ENCODE data around the gene ST6GALNAC3.

The ST6GALNAC3 gene

DNA sequence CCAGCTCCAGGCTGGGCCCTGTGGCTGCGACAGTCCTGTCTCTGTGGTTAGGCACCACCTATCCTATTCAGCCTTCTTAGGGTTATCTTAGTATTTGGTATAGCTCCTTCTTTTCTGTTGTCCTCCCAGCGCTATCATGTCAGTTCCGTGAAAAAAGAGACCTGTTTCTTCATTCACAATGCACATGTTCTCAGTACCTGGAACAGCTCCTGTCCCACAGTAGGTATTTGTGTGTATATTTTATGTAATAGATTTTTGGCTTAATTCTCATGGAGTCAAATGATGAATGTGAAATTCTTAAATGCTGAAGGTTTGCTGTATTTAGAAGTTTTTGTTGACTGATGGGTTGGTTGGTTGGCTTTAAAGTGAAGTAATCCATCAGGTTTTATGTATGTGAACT, 279.7 kb downstream of the ST6GALNAC3 start:
- in situ Hi-C loops (cut with MboI; ENCODE audit: low pct_unique_long_range_greater_than_20kb, low sequenced_read_pairs) = no loop called here

DNA sequence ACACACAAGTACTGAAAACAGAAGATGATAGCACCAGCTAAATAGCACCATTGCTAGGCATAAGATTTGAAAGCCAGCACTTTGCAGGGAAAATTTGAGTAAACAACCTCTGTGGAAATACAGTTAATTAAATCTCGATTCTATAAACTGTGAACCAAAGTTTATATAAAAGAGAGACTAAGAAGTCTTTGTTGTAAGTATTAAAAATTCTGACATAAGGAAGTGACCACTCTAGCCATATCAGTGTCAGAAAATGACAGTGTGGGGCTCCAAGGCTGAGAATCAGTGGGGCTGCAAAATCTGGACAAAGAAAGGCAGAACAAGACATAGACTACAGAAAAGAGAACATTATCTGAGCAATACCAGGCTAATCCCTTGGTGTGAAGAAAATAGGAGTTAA, 292.2 kb downstream of the ST6GALNAC3 start:
- in situ Hi-C loops (cut with MboI; ENCODE audit: low pct_unique_long_range_greater_than_20kb, low sequenced_read_pairs) = no loop called here
- DNase-seq = no peak

More for the DNA sequence above, 279.7 kb downstream of the ST6GALNAC3 start:
- DNase-seq = no peak

DNA sequence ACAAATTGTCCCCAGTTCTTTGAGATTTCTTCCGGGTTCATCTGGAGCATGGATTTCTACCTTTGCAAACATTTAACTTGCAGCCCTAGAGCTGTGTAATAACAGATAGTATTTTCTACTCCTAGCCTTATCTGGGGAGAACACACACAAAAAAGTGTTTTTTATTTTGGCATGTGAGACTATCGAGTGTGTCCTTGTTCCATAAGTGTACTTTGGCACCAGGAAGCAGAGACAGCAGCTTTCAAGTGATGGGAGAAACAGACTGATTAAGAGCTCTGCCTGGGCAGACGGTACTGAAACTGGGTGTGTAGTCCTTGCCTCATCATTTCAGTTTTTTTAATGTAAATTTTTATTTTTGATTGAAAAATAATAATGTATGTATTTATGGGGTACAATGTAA, 297.4 kb downstream of the ST6GALNAC3 start:
- DNase-seq = no peak
- in situ Hi-C loops (cut with MboI; ENCODE audit: low pct_unique_long_range_greater_than_20kb, low sequenced_read_pairs) = no loop called here

DNA sequence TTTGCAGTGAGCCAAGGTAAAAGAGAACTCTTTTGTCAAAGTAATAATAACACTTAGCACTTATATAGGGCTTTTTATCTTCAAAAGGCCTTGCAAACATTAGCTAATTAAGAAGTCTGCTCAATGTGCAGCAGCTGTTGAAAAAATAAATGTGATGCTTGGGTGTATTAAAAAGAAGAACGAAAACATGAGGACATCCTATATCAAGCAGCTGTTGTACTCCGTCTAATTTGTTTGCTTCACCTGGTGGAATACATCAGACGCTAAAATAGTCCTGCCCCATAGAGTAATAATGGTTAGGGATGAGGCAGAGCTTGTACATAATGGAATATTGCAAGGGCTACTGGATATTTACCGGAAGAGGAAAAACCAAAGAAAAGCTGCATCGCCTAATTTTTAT, 299.5 kb downstream of the ST6GALNAC3 start:
- in situ Hi-C loops (cut with MboI; ENCODE audit: low pct_unique_long_range_greater_than_20kb, low sequenced_read_pairs) = no loop called here
- no peak for DNase-seq

DNA sequence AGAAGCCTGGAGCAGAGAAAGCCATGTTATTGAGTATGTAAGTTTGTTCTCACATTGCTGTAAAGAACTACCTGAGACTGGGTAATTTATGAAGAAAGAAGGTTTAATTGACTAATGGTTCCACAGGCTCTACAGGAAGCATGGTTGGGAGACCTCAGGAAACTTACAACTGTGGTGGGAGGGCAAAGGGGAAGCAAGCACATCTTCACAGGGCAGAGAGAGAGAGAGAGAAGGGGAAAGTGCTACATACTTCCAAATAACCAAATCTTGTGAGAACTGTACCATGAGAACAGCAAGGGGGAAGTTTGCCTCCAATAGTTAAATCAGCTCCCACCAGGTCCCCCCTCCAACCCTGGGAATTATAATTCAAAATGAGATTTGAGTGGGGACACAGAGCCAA, 302.7 kb downstream of the ST6GALNAC3 start:
- no peak for DNase-seq
- in situ Hi-C loops (cut with MboI; ENCODE audit: low pct_unique_long_range_greater_than_20kb, low sequenced_read_pairs) = no loop called here

DNA sequence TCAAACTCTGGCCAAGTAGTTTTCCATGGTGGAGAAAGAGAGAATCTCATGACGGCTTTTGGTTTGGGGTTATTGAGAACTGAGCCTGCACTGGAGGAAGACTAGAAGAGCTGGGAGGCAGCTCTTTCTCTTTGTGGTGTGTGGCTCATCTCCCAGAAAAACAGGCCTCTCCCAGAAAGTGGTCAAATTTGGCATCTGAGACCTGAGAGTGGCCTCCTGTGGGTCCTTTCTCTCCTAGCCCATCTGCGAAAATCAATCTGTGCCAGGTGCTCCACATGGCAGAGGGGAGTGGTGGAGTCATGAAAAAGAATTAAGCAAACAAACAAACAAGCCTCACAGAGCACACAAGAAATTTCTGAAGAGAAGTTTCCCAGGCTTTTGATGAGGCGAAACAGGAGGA, 305.0 kb downstream of the ST6GALNAC3 start:
- no peak for DNase-seq
- in situ Hi-C loops (cut with MboI; ENCODE audit: low pct_unique_long_range_greater_than_20kb, low sequenced_read_pairs) = no loop called here

DNA sequence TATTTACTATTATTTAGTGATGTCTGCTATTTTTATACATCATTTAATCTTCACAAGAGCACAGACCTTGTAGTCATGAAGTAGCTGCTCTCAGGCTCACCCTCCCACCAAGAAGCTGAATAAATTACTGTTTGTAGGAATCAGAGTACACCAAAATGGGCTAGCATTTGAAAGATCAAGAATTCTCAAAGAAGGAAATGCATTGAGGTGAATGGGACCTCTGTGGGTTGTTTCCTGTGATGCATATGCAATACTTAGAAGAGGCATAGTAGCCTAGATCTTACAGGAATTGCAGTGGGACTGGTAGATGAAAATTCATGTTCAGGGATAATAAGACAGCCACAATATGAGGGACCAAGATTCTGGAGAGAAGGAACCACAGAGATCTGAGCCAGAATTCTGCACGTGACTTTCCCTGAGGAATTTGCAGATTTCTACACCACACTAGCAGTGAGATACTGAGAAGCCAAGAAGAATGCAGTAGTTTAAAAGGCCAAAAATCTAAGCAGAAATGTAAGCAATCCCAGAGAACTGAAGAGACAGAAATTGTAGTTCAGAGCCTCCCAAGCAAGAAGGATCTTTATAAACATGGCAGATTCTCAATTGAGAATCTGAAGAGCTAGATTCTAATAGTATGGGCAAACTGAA, 307.0 kb downstream of the ST6GALNAC3 start:
- in situ Hi-C loops (cut with MboI; ENCODE audit: low pct_unique_long_range_greater_than_20kb, low sequenced_read_pairs) = no loop called here
- DNase-seq = no peak

DNA sequence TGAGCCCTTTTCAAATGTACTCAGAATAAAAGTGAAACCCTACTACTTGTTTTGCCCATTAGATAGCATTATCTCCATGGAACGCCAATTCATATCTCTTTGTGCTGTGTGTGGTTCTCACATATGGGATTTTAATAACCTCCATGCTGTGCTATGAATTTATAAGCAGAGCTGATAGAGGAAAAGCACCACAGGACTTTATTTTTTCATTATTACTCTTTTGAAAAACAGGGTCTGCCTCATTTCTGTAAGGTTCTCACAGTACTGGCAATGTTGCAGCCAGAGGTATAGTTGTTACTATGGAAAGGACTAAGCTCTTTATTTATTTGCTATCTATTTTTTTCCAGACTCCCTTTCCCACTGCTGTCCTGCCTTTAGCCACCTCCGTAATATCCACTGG, 313.7 kb downstream of the ST6GALNAC3 start:
- in situ Hi-C loops (cut with MboI; ENCODE audit: low pct_unique_long_range_greater_than_20kb, low sequenced_read_pairs) = no loop called here
- no peak for DNase-seq

DNA sequence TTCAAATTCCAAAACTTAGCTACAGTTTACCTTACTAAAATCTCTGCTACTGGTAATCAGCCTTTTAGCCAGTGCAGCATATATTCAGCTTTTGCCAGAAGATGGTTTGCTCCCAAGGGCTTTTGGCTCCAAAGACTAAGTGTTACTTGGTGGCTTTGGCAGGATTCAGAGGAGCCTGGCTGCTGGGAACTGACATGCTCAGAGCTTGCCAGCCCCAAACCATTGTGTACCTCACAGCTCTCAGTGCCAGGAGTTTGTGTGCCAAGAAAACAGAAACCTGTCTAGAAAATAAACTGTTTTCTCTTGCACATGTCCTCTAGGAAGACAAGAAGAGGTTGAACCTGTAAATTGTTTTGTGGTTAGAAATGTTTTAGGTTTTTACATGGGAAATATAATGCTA, 315.9 kb downstream of the ST6GALNAC3 start:
- DNase-seq = no peak
- in situ Hi-C loops (cut with MboI; ENCODE audit: low pct_unique_long_range_greater_than_20kb, low sequenced_read_pairs) = no loop called here

DNA sequence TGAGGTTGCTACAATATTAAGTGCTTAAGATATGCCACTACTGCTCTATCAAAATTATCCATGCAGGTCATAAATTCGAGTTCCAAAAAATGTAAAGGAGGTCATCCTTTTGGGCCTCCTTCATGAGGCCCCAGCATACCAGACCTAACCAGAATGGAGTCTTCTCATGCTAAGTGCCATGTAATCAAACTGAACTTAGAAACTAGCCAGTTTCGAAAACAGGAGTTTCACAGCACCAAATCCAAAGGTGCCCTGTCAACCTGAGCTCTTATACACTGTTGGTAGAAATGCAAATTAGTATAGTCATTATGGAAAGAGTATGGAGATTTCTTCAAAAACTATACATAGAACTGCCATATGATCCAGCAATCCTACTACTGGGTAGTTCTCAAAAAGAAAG, 320.5 kb downstream of the ST6GALNAC3 start:
- in situ Hi-C loops (cut with MboI; ENCODE audit: low pct_unique_long_range_greater_than_20kb, low sequenced_read_pairs) = no loop called here
- no peak for DNase-seq

DNA sequence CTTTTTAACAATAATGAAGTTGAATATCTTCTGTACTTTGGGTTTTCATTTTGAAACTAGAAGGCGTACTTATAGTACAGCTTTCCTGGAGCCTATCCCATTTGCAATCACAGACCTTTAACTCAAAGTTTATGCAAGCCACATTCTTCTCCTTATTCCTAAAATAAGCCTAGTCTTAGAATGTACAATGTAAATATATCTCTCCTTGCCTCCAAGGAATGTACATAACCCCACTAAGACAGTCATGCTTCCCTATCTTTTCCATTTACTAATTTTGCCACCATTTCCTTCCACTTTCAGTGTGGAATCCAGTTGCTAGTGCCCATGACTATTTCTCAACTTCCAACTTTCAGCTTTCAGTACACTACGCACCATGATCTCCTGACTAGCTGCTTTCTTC, 327.6 kb downstream of the ST6GALNAC3 start:
- in situ Hi-C loops (cut with MboI; ENCODE audit: low pct_unique_long_range_greater_than_20kb, low sequenced_read_pairs) = no loop called here
- DNase-seq = no peak

DNA sequence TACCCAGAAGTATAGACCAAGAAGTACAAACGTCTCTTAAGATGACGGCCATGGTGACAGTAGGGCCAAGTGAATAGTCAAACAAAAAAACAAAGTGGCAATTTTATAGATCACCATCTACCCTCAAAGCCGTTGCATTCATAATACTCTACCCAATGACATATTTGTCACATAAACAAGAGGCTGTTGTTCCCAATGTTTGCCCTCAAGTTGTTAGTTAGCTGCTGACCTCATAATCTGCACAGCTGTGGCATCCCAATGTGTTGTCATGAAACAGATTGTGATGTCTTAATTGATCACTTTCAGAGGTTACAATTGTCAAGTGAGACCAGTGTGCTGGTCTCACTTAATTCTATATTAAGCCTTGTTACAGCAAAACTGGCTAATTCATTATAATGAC, 333.8 kb downstream of the ST6GALNAC3 start:
- in situ Hi-C loops (cut with MboI; ENCODE audit: low pct_unique_long_range_greater_than_20kb, low sequenced_read_pairs) = no loop called here
- no peak for DNase-seq

DNA sequence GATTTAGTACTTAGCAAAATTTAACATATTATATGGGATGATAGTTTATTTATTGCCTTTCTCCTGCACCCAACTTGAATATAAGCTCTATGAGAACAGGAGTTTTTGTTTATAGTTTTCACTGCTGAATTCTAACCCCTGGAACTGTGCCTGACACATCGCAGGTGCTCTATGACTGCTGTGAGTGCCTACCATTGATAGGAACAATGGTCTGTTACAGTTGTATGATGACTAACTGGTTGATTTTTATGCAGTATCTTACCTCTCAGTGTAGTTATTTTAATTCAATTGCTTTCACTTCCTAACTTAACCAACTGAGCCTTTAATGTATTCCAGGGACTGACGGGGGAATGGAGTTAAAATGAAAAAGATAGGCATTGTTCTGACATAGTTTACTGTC, 336.0 kb downstream of the ST6GALNAC3 start:
- no peak for DNase-seq
- in situ Hi-C loops (cut with MboI; ENCODE audit: low pct_unique_long_range_greater_than_20kb, low sequenced_read_pairs) = no loop called here

DNA sequence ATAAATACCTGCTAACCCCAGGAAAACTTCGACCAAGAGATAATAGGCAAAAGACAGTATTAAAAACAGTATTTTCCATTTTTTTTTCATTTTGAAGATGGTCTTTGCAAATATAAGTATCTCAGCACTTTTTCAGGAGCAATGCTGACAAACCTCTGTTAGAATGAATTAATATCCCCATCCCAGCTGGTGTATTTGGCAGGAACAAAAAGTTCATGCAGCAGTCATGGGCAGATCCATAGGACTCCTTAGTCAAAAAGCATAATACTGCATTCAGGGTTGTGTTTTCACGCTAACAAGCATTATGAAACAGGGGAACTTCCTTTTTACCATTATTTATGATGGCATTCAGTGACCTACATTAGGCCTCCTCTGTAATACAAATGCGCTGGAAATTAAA, 344.0 kb downstream of the ST6GALNAC3 start:
- in situ Hi-C loops (cut with MboI; ENCODE audit: low pct_unique_long_range_greater_than_20kb, low sequenced_read_pairs) = no loop called here
- no peak for DNase-seq

DNA sequence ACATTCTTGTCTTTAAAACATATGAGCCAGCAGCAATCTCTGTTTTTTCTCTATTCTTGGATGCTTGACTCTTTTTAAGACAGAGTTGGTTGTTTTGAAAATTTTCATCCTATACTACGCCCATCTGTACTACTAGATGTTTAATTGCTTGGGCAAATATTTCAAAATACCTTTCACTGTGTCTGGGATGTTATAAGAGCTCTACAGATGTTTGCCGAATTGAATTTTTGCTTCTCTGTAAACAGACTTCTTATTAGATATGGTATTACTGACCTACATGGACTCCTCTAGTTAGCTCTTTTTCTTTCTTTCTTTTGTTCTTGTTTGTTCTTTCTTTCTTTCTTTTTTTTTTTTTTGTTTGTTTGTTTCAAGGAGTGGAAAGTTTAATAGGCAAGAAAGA, 345.1 kb downstream of the ST6GALNAC3 start:
- DNase-seq = no peak
- in situ Hi-C loops (cut with MboI; ENCODE audit: low pct_unique_long_range_greater_than_20kb, low sequenced_read_pairs) = no loop called here

DNA sequence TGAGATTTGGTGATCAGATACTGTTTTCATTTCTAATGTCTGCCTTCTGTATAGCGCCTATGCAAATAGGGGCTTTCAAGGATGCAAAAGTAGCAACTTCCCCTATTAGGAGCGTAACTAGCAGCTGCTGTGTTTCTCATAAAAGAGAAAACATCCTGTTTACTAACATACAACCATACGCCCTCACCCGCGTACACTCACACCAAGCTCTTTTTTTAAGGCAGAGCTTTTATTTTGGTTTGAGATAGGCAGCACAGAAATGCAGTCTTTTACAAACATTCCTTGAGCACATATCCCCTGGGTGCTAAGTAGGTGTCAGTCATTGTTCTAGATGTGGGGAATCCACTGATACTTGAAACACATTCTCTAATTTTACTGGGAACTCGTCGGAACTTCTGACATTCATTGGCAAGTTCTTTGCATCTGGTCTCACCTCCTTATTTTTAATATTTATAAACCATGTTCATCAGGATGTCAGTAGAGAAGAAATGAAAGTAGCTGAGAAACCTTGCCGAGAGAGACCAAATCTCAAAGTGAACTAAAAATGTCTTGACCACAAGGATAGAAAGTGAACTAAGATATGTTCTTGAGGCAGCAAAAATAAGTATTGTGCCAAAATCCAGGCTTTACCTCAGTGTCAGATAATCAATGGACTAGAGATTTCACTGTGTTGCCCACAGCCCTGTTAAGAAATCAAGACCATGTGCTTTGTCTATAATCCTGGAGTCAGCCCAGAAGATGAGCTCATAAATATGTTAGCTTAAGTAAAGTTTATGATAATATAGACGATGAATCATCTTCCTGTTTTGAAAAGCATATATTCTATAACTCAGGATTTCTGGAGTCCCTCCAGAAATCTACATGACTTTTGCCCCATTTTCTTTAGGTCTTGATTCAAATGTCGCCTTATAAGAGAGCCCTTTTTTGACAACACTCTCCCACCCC, 350.9 kb downstream of the ST6GALNAC3 start:
- in situ Hi-C loops (cut with MboI; ENCODE audit: low pct_unique_long_range_greater_than_20kb, low sequenced_read_pairs) = no loop called here

DNA sequence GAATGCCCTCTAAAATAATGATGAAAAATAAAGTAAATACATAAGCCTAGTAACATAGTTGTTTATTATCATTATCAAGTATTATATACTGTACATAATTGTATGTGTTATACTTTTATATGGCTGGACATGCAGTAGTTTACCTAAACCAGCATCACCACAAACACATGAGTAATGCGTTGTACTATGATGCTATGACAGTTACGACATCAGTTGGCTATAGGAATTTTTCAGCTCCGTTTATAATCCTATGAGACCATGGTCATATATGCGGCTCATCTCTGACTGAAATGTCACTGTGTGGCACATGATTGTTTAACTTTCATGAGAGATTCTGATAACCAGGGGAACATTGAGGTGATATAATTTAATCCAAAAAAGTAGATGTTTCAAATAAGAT, 352.1 kb downstream of the ST6GALNAC3 start:
- in situ Hi-C loops (cut with MboI; ENCODE audit: low pct_unique_long_range_greater_than_20kb, low sequenced_read_pairs) = no loop called here
- DNase-seq = no peak

More for the DNA sequence above, 350.9 kb downstream of the ST6GALNAC3 start:
- no peak for DNase-seq

DNA sequence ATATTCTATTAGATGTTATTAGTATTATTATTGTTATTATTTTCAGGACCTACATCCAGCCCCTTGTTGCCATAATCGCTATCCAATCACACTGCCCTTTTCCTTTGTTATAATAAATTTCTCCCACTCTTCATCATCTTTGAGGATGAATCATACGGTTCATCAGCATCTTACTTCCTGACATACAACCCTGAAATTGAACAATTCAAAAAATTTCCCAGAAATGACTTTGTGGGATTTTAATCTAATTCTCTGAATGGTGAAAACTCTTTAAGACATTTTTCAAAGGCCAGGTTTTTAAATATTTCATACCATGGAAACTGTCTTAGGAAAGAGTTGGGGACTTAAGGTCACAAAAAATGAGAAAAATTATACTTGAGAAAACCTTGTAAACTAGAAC, 353.5 kb downstream of the ST6GALNAC3 start:
- in situ Hi-C loops (cut with MboI; ENCODE audit: low pct_unique_long_range_greater_than_20kb, low sequenced_read_pairs) = no loop called here
- DNase-seq = no peak

DNA sequence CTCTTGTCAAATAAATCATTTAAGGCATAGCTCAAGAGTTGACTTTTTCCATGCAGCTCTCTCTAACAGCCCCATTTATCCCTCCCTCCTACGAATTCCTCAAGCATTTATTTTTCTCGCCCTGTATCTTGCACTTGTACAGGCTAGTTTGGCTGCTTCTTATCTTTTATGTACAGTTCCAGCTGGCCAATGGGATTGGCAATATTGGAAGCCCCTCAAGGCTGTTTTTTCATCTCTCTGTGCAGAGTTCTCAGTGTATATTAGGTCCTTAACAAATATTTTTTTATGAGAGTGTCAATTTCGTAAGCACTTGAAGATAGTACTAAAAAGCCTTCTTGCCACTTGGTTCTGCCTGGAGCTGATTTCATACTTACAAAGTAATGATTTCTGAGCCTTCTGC, 356.0 kb downstream of the ST6GALNAC3 start:
- in situ Hi-C loops (cut with MboI; ENCODE audit: low pct_unique_long_range_greater_than_20kb, low sequenced_read_pairs) = no loop called here
- DNase-seq = no peak

DNA sequence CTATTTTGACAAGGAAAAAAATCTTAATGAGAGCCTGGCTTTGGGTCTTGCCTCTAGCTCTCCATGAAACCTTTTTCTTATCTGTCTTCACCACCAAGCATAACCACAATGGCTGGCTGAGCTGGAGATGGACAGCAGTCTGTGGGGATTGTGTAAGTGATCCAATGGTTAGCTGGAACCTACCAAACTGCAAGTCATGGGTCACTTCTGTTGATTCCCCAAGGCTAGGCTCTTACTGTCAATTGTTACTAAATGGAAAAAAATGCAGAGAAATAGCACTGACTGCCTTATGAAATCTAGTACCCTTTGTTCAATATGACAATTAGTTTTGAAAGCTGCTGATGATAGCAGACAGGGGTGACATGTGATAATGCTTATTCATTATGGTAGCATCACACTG, 359.0 kb downstream of the ST6GALNAC3 start:
- in situ Hi-C loops (cut with MboI; ENCODE audit: low pct_unique_long_range_greater_than_20kb, low sequenced_read_pairs) = no loop called here
- DNase-seq = no peak

DNA sequence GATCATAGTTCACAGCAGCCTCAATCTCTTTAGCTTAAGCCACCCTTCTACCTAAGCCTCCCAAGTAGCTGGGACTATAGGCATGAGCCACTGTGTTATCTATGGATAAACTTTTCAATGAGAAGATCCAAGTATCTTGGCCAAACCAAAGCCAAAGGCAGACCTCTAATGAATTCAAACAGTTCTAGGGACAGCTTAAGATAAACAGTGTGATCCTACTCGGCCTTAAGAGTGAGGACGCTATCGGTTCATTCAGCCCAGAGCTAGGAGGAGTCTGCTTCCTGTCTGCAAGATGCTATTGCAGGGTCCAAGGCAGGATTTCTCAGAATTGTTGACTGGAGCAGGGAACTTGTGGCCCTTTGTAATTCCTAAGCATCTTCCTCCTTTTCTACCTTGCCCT, 368.7 kb downstream of the ST6GALNAC3 start:
- no peak for DNase-seq
- in situ Hi-C loops (cut with MboI; ENCODE audit: low pct_unique_long_range_greater_than_20kb, low sequenced_read_pairs) = no loop called here
